GM21447 (cell line): Measurements from ENCODE around the gene MEST.
"Not testable (repeated sequence)": the region's sequence is repeated elsewhere in the genome, so short reads cannot be mapped to it uniquely, and the experiment has no call there.

Experiments
- ATAC-seq: cut with Tn5 transposase; IDR thresholded peaks from one replicate; pipeline ENCODE4 v1.9.1; 2021; ENCODE audit not compliant: unreplicated experiment

MEST gene

GRCh38 chr7:130483031-130483430, 8.9 kb upstream of the MEST start:
- ATAC-seq: no peak

- ATAC-seq: no peak
Measured at GRCh38 chr7:130485734-130486113, 6.2 kb upstream of the MEST start.

- peak; percentile 47 for ATAC-seq
Measured at GRCh38 chr7:130486114-130486953, 5.6 kb upstream of the MEST start.

- no peak for ATAC-seq
Measured at GRCh38 chr7:130486954-130487436, 4.9 kb upstream of the MEST start.

GRCh38 chr7:130488392-130489139, 3.3 kb upstream of the MEST start:
- ATAC-seq: no peak

GRCh38 chr7:130489140-130489983, 2.5 kb upstream of the MEST start:
- no peak for ATAC-seq

- no peak for ATAC-seq
Measured at GRCh38 chr7:130490311-130490791, 1.5 kb upstream of the MEST start.

- no peak for ATAC-seq
Measured at GRCh38 chr7:130490888-130491804, 739 bp upstream of the MEST start.

GRCh38 chr7:130492523-130493274, 814 bp downstream of the MEST start:
- no peak for ATAC-seq

- no peak for ATAC-seq
Measured at GRCh38 chr7:130493275-130493873, 1.5 kb downstream of the MEST start.

- no peak for ATAC-seq
Measured at GRCh38 chr7:130494431-130494858, 2.6 kb downstream of the MEST start.

GRCh38 chr7:130500463-130500862, 8.6 kb downstream of the MEST start:
- ATAC-seq: no peak

GRCh38 chr7:130500910-130501309, 9.0 kb downstream of the MEST start:
- ATAC-seq: no peak

- no peak for ATAC-seq
Measured at GRCh38 chr7:130505753-130506152, 13.9 kb downstream of the MEST start.

GRCh38 chr7:130506358-130506757, 14.5 kb downstream of the MEST start:
- ATAC-seq: no peak

GRCh38 chr7:130512038-130512437, 20.2 kb downstream of the MEST start:
- ATAC-seq: not testable (repeated sequence)

- no peak for ATAC-seq
Measured at GRCh38 chr7:130513447-130513846, 21.6 kb downstream of the MEST start.

- ATAC-seq: no peak
Measured at GRCh38 chr7:130515315-130516040, 23.6 kb downstream of the MEST start.
